Endodermal cell (in vitro differentiated cells): ENCODE measurements around the gene IRX2. TPM values are rescaled to one million over a fixed set of nuclear protein-coding genes. Genes with fewer than 3 reads are reported as not detected.

Source experiments
- DNase-seq: peaks from one replicate; pipeline ENCODE4 v3.0.0-alpha.2; 2017
- H3K27ac ChIP-seq: 2 replicates; pipeline ENCODE4 v1.5.1; 2013; ENCODE audit warnings: mild to moderate bottlenecking, low read depth, low read length, moderate library complexity
- H3K27me3 ChIP-seq: 2 replicates; pipeline ENCODE4 v1.6.1; 2013; ENCODE audit warnings: mild to moderate bottlenecking, low read length, moderate library complexity; ENCODE audit not compliant: insufficient read depth, control insufficient read depth, poor library complexity, severe bottlenecking
- H3K36me3 ChIP-seq: 2 replicates; pipeline ENCODE4 v1.7.0; 2013; ENCODE audit warnings: mild to moderate bottlenecking, low read length, moderate library complexity; ENCODE audit not compliant: control insufficient read depth, insufficient read depth
- H3K4me1 ChIP-seq: one replicate; pipeline ENCODE4 v1.7.0; 2013; ENCODE audit warnings: low read length; ENCODE audit not compliant: control insufficient read depth, insufficient read depth
- H3K4me3 ChIP-seq: 2 replicates; pipeline ENCODE4 v1.5.1; 2013; ENCODE audit warnings: mild to moderate bottlenecking, low read length, moderate library complexity
- H3K9ac ChIP-seq: 2 replicates; pipeline ENCODE4 v1.6.1; 2013; ENCODE audit warnings: mild to moderate bottlenecking, low read length, moderate library complexity; ENCODE audit not compliant: poor library complexity, severe bottlenecking; ENCODE audit errors: extremely low read depth
- H3K9me3 ChIP-seq: 2 replicates; pipeline ENCODE4 v1.6.1; 2013; ENCODE audit warnings: mild to moderate bottlenecking, low read length, moderate library complexity; ENCODE audit not compliant: control insufficient read depth
- H3K27ac Mint-ChIP-seq: 2 replicates; pipeline ENCODE4 v1.8.0; 2020; ENCODE audit warnings: mixed read lengths
- H3K27me3 Mint-ChIP-seq: 2 replicates; pipeline ENCODE4 v1.8.0; 2021; ENCODE audit warnings: mild to moderate bottlenecking, mixed read lengths; ENCODE audit not compliant: insufficient read depth
- H3K36me3 Mint-ChIP-seq: 2 replicates; pipeline ENCODE4 v1.8.0; 2020; ENCODE audit warnings: low read depth, mixed read lengths
- H3K4me1 Mint-ChIP-seq: 2 replicates; pipeline ENCODE4 v1.8.0; 2020; ENCODE audit warnings: mixed read lengths
- H3K4me3 Mint-ChIP-seq: 2 replicates; pipeline ENCODE4 v1.8.0; 2020; ENCODE audit warnings: mild to moderate bottlenecking, moderate library complexity, mixed read lengths
- H3K9me3 Mint-ChIP-seq: 2 replicates; pipeline ENCODE4 v1.8.0; 2020; ENCODE audit warnings: mild to moderate bottlenecking, mixed read lengths
- WGBS, 2 experiments: methylation state at CpG; one replicate each; pipeline versions ENCODE4 v1.1.5 to v1.1.7; 2013; ENCODE audit warnings: missing lambda C conversion rate in 2 of 2, mixed read lengths in 1 of 2; ENCODE audit not compliant: insufficient coverage in 1 of 2, insufficient read length in 1 of 2; 5-methylcytosine and 5-hydroxymethylcytosine counted together
- total RNA-seq, 2 donors: library from RNA; stranded (reverse); fragmentation: NEBNext Ultra II Directional in 1 of 2; extraction: Animal tissue kit (Norgen Biotek cat#: 25700) in 1 of 2; gene quantifications; 2 replicates in 1 of 2; 3 replicates in 1 of 2; pipeline ENCODE4 v1.2.1, GENCODE V29; 2021
- TF ChIP-seq, protein P1 (sequence below): fragments of 200-600 bp; sonication (generic); conservative IDR thresholded peaks from 2 replicates; pipeline ENCODE4 v1.5.0; 2021; ENCODE audit warnings: antibody characterized with exemption, mild to moderate bottlenecking

The IRX2 gene
- total RNA-seq, 2 donors from 2014 or later: 4.2 to 6.9 TPM

DNA sequence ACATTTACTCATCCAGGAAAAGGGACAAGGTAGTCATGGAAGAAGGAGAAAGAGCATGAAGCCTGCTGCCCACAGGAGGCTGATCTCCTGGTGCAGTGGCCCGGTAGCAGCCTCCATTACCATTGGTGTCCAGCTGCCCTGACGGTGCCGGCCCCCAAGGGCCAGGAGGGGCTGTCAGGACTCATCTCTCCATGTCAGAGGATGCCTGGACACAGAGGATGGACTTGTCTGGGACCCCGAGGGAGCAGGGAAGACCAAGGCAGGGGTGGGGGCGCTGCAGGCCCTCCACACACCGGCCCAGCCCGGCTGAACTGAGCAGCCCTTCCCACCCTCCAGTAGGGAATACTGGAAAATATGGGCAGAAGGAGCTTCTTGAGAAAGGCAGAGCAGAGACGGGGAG lies 52.2 kb downstream of the IRX2 start:
- H3K27ac ChIP-seq: no peak overlapping the region
- Mint-ChIP-seq H3K4me1 (no peaks in the 10 kb centered on the region), H3K36me3 (no peaks in the 10 kb centered on the region), H3K27me3 (peaks cover 4% of the 10 kb centered on the region), H3K4me3 (no peak overlapping the region), H3K27ac (no peak overlapping the region), H3K9me3 (peaks cover 11% of the 10 kb centered on the region)
- WGBS, 2 experiments: 90 to 93% methylated on average over 3 to 8 of the region's 8 CpGs
- DNase-seq: no peak
- no peak overlapping the region for H3K9ac ChIP-seq
- TF ChIP-seq, protein P1, sequence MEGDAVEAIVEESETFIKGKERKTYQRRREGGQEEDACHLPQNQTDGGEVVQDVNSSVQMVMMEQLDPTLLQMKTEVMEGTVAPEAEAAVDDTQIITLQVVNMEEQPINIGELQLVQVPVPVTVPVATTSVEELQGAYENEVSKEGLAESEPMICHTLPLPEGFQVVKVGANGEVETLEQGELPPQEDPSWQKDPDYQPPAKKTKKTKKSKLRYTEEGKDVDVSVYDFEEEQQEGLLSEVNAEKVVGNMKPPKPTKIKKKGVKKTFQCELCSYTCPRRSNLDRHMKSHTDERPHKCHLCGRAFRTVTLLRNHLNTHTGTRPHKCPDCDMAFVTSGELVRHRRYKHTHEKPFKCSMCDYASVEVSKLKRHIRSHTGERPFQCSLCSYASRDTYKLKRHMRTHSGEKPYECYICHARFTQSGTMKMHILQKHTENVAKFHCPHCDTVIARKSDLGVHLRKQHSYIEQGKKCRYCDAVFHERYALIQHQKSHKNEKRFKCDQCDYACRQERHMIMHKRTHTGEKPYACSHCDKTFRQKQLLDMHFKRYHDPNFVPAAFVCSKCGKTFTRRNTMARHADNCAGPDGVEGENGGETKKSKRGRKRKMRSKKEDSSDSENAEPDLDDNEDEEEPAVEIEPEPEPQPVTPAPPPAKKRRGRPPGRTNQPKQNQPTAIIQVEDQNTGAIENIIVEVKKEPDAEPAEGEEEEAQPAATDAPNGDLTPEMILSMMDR: no peak
- no peaks in the 10 kb centered on the region for H3K36me3 ChIP-seq
- no peaks in the 10 kb centered on the region for H3K27me3 ChIP-seq
- no peaks in the 10 kb centered on the region for H3K4me1 ChIP-seq
- H3K9me3 ChIP-seq: peaks cover 14% of the 10 kb centered on the region
- no peak overlapping the region for H3K4me3 ChIP-seq

DNA sequence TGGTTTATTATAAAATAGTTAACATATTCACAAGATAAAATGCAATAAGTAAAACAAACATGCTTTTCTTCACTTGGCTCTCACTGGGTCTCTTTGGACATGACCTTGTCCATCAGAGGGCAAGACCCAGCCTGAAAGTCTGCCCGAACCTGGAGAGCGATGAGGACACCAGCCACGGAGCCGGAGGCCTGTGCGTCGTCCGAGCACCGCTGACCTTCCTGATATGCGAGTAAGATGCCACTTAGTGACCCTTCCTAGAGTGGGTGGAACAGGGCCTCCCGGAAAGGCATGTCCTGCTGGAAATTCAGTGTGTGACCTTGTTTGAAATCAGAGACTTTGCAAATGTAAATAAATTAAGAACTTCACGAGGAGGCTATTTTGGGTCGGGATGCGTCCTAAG lies 52.9 kb downstream of the IRX2 start:
- 91 to 94% methylated on average over 12 to 13 of the region's 13 CpGs for WGBS, 2 experiments
- H3K4me1 ChIP-seq: no peaks in the 10 kb centered on the region
- DNase-seq: no peak

DNA sequence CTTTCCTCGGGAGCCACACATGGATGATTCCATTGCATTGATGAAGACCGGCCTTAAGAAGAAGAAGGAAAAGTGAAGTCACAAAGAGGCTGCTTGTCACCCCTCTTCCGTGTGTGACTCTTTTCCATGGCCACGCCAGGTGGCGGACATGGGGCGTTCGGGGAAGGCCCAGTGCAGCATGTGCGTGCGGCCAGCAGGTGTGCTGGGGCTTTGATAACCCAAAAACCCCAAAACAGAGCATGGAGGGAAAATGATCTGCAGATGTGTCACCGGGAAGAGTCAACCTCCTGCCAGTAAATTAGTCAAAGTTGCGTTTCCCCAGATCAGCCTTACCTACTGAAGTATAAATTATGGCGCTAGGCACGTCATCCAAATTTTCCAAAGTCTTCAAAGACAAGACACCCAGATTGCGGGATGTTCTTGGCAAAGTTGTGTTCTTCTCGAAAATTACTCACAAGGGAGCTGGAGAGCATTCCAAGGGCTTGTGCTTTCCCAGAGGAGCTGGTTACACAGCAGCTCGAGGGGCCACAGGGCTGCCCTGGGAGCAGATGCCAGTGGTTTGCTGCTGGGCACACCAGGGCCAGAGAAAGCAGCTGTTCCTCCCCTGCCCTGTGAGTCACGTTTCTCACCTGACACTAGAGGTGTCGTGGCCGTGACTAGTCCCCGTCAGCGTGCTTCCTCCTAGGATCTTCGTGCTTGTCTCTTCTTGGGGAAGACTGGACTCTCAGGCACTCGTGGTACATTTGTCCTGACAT lies 53.9 kb downstream of the IRX2 start:
- WGBS, 2 experiments: 93 to 97% methylated on average over 20 to 23 of the region's 23 CpGs

More for the DNA sequence above, 52.9 kb downstream of the IRX2 start:
- H3K36me3 ChIP-seq: no peaks in the 10 kb centered on the region
- H3K9ac ChIP-seq: no peak overlapping the region
- H3K27me3 Mint-ChIP-seq: peaks cover 5% of the 10 kb centered on the region
- peaks cover 19% of the 10 kb centered on the region for H3K9me3 ChIP-seq
- no peaks in the 10 kb centered on the region for H3K4me1 Mint-ChIP-seq
- H3K27ac Mint-ChIP-seq: no peak overlapping the region
- H3K4me3 Mint-ChIP-seq: no peak overlapping the region
- H3K4me3 ChIP-seq: no peak overlapping the region
- no peaks in the 10 kb centered on the region for H3K36me3 Mint-ChIP-seq
- H3K9me3 Mint-ChIP-seq: peaks cover 18% of the 10 kb centered on the region
- TF ChIP-seq, protein P1: no peak
- H3K27me3 ChIP-seq: no peaks in the 10 kb centered on the region
- H3K27ac ChIP-seq: no peak overlapping the region

More for the DNA sequence above, 53.9 kb downstream of the IRX2 start:
- Histone ChIP-seq H3K4me1 (no peaks in the 10 kb centered on the region), H3K9me3 (peaks cover 19% of the 10 kb centered on the region), H3K36me3 (no peaks in the 10 kb centered on the region), H3K4me3 (no peak overlapping the region), H3K27me3 (no peaks in the 10 kb centered on the region), H3K9ac (no peak overlapping the region), H3K27ac (no peak overlapping the region)
- no peak for DNase-seq
- Mint-ChIP-seq H3K9me3 (peaks cover 18% of the 10 kb centered on the region), H3K27me3 (peaks cover 5% of the 10 kb centered on the region), H3K4me1 (no peaks in the 10 kb centered on the region), H3K27ac (no peak overlapping the region), H3K4me3 (no peak overlapping the region), H3K36me3 (no peaks in the 10 kb centered on the region)
- TF ChIP-seq, protein P1: no peak
